NCI-H524 (cell line): ENCODE measurements around the gene ZNF615.
"Not testable (repeated sequence)": the region's sequence is repeated elsewhere in the genome, so short reads cannot be mapped to it uniquely, and the experiment has no call there.

Experiments used
- DNase-seq, 2 experiments: peaks; one replicate each; lab custom pipeline; 2025; lab: John Stamatoyannopoulos, UW

Gene ZNF615

DNA sequence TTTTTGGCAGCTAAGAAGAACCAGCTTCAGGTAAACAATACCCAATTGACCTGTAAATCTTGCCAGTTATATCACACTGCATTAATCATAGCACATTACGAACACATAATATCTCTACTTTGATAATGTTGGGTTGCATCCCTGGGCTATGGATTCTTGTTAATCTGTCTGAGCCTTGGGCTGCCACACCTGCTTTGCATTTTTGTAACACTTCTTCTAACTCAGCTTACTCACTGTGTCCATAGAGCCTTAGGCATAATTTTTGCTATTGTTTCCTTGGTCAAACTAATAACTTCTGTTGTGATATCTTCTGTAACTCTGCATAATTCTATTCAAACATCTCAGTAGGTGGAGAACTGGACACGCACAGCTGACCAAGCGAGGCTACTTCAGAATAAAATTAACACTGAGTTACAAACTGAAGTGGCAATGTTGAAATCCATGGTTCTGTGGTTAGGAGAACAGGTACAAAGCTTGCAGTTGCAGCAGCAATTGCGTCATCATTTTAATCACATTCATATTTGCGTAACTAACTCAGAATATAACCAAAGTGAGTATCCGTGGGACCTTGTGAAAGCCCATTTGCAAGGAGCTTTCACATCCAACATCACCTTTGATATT is 27.8 kb downstream of the ZNF615 start:
- no peak for DNase-seq

DNA sequence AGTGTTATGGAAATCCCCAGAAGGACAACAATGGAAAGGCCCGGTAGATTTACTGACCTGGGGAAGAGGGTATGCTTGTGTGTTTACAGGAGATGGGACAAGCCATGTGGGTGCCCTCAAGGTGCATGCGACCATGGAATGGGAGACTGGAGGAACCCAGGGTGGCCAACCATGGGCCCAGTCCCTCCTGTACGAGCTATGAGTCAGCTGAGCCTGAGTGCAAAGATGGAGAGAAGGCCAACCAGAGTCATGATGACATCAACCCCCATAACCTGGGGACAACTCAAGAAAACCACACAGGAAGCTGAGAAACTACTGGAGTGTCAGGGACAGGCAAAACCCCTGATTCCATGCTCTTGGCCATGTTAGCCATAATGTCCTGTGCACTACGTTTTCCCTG is 29.1 kb downstream of the ZNF615 start:
- DNase-seq = no peak

DNA sequence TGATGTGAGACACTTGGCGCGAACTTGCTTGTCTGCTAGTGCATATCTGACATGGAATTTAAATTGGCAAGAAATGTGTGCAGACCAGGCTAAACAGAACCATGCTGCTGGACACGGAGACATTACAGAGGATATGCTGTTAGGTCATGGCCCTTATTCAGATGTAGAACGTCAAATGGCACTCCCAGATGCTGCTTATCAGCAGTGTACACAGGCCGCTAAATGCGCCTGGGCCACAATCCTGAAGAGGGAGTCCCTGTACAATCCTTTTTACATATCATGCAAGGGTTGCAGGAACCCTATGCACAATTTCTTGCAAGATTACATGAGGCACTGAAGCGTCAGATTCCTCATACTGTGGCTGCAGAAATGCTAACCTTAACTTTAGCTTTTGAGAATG is 30.7 kb downstream of the ZNF615 start:
- no peak for DNase-seq

DNA sequence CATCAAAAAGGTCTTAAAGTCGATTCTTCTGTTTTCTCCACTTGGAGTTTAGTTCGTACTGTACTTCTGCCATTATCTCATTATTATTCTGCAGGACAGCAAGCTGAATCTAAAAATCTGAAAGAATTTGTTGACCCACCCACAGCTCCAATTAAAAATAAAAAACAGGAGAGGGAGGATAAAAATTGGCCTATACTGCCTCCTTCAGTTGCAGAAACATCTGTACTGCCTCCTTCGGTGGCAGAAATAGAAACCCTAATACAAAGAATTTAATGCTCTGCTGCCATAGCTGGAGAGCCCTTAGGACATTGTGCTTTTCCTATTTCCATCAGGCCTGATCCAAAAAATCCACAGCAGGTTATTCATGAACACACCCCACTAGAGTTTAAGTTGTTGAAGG is 31.2 kb downstream of the ZNF615 start:
- DNase-seq = no peak

DNA sequence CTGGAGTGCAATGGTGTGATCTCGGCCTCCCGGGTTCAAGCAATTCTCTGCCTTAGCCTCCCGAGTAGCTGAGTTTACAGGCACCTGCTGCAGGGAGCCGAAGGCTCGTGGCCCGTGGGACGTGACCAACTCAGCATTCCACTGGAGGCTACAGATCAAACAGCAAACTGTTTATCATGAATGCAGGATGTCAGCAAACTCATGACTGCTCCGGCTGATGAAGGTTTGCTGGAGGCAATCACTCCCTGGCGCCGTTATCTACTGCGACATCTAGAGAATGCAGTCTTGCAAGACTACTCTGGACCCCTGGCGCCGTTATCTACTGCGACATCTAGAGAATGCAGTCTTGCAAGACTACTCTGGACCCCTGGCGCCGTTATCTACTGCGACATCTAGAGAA is 32.2 kb downstream of the ZNF615 start:
- DNase-seq = not testable (repeated sequence)

DNA sequence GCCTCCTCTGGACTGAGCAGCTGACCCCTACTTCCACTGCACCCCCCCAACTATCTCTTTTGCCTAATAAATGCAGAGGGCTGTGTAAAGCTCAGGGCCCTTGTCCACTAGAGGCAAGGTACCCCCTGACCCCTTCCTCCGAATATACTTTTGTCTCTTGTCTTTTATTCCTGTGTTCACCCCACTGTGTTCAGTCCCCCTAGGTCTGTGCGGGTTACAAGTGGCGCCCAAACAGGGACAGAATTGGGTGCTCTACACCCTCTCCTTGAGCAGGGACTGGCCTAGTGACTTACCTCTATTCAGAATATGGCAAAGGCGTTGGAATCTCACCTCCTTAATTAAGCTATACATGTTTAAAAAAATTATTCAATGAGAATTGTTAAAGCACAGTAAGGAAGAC is 36.4 kb downstream of the ZNF615 start:
- DNase-seq = no peak

DNA sequence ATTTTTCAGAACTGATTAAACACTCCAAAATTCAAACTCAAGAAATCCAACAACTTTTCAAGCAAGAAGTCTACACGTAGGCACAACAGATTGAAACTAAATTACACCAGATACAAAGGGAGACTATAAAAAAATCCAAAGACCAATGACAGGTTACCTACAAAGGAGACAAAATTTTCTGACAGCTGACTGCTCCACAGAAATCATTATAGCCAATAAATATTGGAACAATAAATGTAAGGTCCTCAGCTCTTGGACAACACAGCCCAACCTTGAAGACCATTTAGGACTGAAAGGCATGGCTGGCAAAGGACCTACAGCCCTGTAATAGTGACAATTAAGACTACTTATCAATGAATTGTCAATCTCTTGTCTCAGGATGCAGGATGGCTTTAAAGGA is 37.3 kb downstream of the ZNF615 start:
- no peak for DNase-seq

DNA sequence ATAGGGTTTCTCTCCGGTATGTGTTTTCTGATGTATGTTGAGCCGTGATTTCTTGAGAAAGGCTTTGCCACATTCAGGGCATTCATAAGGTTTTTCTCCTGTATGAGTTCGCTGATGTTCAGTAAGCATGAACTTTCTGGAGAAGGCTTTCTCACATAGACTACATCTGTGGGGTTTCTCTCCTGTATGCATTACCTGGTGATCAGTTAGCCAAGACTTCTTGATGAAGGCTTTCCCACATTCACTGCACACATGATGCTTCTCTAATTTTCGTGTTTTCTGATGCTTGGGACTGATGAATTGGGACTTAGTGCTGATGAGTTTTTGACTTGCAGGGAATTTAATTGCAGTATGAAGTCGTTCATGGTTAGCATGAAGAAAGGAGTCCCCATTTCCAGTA is 42.4 kb downstream of the ZNF615 start:
- no peak for DNase-seq

DNA sequence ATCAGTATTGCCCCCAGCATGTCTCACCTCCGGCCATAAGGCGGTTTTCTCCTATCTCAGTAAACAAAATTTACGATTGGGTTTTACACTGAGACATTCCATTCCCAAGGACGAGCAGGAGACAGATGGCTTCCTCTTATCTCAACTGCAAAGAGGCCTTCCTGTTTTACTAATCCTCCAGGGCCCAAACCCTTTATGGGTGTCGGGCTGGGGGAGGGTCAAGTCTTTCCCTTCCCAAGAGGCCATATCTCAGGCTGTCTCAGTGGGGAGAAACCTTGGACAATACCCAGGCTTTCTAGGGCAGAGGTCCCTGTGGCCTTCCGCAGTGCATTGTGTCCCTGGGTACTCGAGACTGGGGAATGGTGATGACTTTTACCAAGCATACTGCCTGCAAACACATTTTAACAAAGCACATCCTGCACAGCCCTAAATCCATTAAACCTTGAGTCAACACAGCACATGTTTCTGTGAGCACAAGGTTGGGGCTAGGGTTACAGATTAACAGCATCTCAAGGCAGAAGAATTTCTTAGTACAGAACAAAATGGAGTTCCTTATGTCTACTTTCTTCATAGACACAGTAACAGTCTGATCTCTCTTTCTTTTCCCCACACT is 47.3 kb downstream of the ZNF615 start:
- peak; percentile 89 to 96 for DNase-seq

DNA sequence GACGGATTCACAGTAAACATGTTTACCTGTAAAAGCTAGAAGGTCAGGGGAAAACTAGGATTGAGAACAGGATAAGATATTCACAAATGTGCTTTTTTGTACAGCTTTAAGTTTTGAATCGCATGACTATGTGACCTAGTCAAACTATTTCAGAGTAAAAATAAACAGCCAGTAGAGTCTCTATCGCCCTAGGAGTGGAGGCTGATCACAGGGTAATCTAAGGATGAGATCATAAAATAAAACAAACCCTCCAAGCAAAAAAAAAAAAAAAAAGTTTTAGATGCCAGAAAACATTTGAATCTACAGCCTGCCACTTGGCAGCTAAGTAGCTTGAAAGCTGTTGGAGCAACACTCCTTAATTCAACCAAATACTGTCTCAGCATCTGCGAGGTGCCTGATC is 48.2 kb downstream of the ZNF615 start:
- peak; percentile 6 to 63 for DNase-seq

DNA sequence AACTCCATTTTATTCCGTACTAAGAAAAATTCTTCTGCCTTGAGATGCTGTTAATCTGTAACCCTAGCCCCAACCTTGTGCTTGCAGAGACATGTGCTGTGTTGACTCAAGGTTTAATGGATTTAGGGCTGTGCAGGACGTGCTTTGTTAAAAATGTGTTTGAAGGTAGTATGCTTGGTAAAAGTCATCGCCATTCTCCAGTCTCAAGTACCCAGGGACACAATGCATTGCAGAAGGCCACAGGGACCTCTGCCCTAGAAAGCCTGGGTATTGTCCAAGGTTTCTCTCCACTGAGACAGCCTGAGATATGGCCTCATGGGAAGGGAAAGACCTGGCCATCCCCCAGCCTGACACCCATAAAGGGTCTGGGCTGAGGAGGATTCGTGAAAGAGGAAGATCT is 50.2 kb downstream of the ZNF615 start:
- not testable (repeated sequence) for DNase-seq

DNA sequence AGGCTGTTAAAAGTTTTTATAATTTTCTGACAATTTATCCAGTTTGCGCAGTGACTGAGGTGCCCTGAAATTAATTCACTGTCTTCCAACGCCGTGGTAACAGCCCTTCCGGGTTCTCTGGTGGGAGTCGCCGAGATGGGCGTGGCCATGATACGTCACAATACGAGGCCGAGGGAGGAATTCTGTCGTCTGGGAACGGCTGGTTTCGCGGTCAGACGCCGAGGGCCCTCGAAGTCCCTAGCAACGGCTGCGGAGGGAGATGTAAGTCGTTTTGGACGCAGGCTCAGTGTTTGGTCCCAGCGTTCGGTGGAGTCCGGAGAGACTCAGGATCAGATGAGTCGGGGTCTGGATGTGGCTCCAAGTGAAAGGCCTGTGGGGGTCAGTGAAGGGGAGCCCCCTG is 59.0 kb downstream of the ZNF615 start:
- no peak for DNase-seq

DNA sequence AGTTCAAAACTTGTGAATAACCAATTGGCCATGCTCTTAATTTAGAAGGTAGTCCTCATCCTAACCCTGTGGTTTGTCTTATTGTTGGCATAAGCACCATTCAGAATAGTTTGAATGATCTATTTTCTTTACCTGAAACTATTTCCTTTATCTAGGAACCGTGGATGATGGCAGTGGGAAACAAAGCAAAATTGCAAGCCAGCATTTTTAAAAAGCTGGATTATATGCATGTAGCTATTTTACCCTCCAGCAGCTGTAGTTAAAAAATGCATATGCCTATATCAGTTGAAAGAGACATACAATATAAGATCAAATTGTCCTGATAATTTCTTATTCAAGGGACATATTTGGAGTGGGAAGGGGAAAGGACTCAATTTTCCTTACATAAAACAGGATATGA is 61.4 kb downstream of the ZNF615 start:
- no peak for DNase-seq

DNA sequence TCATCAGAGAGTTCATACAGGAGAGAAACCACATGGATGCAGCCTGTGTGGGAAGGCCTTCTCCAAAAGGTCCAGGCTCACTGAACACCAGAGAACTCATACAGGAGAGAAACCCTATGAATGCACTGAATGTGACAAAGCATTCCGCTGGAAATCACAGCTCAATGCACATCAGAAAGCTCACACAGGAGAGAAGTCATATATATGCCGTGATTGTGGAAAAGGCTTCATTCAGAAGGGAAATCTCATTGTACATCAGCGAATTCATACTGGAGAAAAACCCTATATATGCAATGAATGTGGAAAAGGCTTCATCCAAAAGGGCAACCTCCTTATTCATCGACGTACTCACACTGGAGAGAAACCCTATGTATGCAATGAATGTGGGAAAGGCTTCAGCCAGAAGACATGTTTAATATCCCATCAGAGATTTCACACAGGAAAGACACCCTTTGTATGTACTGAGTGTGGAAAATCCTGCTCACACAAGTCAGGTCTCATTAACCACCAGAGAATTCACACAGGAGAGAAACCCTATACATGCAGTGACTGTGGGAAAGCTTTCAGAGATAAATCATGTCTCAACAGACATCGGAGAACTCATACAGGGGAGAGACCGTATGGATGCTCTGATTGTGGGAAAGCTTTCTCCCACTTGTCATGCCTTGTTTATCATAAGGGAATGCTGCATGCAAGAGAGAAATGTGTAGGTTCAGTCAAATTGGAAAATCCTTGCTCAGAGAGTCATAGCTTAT is 63.0 kb downstream of the ZNF615 start:
- no peak for DNase-seq
